Activated effector memory CD4-positive, alpha-beta T cell treated with anti-CD3 and anti-CD28 coated beads, Interleukin-2, amount 50 U/mL, for 16 hours (primary cell): ENCODE results near the gene RAB1B.
A peak's percentile ranks its signal among the peaks of the same experiment; 100 is the strongest.

Experiments
- DNase-seq: peaks from one replicate; pipeline ENCODE4 v3.0.0-alpha.2; 2020

Gene RAB1B

GRCh38 chr11:66285250-66285947 is 17.0 kb downstream of the RAB1B start:
- no peak for DNase-seq

GRCh38 chr11:66286699-66287098 is 18.3 kb downstream of the RAB1B start:
- DNase-seq = peak; percentile 60

GRCh38 chr11:66287211-66287888 is 18.9 kb downstream of the RAB1B start:
- DNase-seq = no peak

- no peak for DNase-seq
These were observed 19.6 kb downstream of the RAB1B start for GRCh38 chr11:66287889-66288670.

GRCh38 chr11:66288671-66289547 is 20.5 kb downstream of the RAB1B start, which contains the start of gene YIF1A:
Gene YIF1A (minus strand): TSS chr11:66289143. CDS start chr11:66288985, 158 bp downstream.
- peak; percentile 99 for DNase-seq

- peak; percentile 93 for DNase-seq
These were observed 21.3 kb downstream of the RAB1B start for GRCh38 chr11:66289548-66290329.

GRCh38 chr11:66290330-66290621 is 21.8 kb downstream of the RAB1B start:
- DNase-seq = peak; percentile 60

GRCh38 chr11:66291303-66291705 is 22.9 kb downstream of the RAB1B start:
- DNase-seq = no peak

- peak; percentile 79 for DNase-seq
These were observed 23.5 kb downstream of the RAB1B start, which contains the start of gene TMEM151A for GRCh38 chr11:66291706-66292542. Gene TMEM151A (plus strand): TSS chr11:66291894. CDS start chr11:66292014, 120 bp downstream.

GRCh38 chr11:66292543-66293332 is 24.3 kb downstream of the RAB1B start:
- DNase-seq = no peak

GRCh38 chr11:66293352-66293751 is 24.9 kb downstream of the RAB1B start:
- no peak for DNase-seq

- DNase-seq = peak; percentile 56
These were observed 25.6 kb downstream of the RAB1B start for GRCh38 chr11:66293777-66294625.

GRCh38 chr11:66294626-66295620 is 26.5 kb downstream of the RAB1B start:
- no peak for DNase-seq

GRCh38 chr11:66297610-66298009 is 29.2 kb downstream of the RAB1B start:
- no peak for DNase-seq

- no peak for DNase-seq
These were observed 30.7 kb downstream of the RAB1B start for GRCh38 chr11:66299186-66299585.

GRCh38 chr11:66302656-66303055 is 34.2 kb downstream of the RAB1B start:
- DNase-seq = no peak

- no peak for DNase-seq
These were observed 41.0 kb downstream of the RAB1B start for GRCh38 chr11:66309475-66309874.

GRCh38 chr11:66310324-66310723 is 41.9 kb downstream of the RAB1B start:
- DNase-seq = no peak
